T-helper 9 cell (primary cell): Measurements from ENCODE around the gene SEMA6A.

Experiments
- DNase-seq: peaks from one replicate; pipeline ENCODE4 v3.0.0-alpha.2; 2020

SEMA6A gene

GRCh38 chr5:116455061-116455460, 119.6 kb downstream of the SEMA6A start:
- DNase-seq = no peak

GRCh38 chr5:116454417-116454927, 120.2 kb downstream of the SEMA6A start:
- DNase-seq = no peak

GRCh38 chr5:116453988-116454411, 120.6 kb downstream of the SEMA6A start:
- no peak for DNase-seq

GRCh38 chr5:116452774-116453368, 121.8 kb downstream of the SEMA6A start:
- DNase-seq = no peak

GRCh38 chr5:116451905-116452450, 122.6 kb downstream of the SEMA6A start:
- no peak for DNase-seq

- no peak for DNase-seq
These were observed 123.6 kb downstream of the SEMA6A start for GRCh38 chr5:116451066-116451465.

GRCh38 chr5:116449458-116449857, 125.2 kb downstream of the SEMA6A start:
- no peak for DNase-seq

GRCh38 chr5:116448870-116449427, 125.7 kb downstream of the SEMA6A start:
- DNase-seq = no peak

GRCh38 chr5:116448450-116448849, 126.2 kb downstream of the SEMA6A start:
- DNase-seq = no peak

GRCh38 chr5:116446356-116447005, 128.1 kb downstream of the SEMA6A start:
- DNase-seq = no peak

- DNase-seq = no peak
These were observed 129.3 kb downstream of the SEMA6A start for GRCh38 chr5:116445311-116445710.

- no peak for DNase-seq
These were observed 130.0 kb downstream of the SEMA6A start for GRCh38 chr5:116444373-116445295.

GRCh38 chr5:116442931-116443551, 131.6 kb downstream of the SEMA6A start:
- no peak for DNase-seq

GRCh38 chr5:116442095-116442534, 132.5 kb downstream of the SEMA6A start:
- no peak for DNase-seq

- no peak for DNase-seq
These were observed 133.4 kb downstream of the SEMA6A start for GRCh38 chr5:116441223-116441622.

- DNase-seq = no peak
These were observed 134.1 kb downstream of the SEMA6A start for GRCh38 chr5:116440457-116441001.

- no peak for DNase-seq
These were observed 134.7 kb downstream of the SEMA6A start for GRCh38 chr5:116439905-116440304.

GRCh38 chr5:116438979-116439554, 135.6 kb downstream of the SEMA6A start:
- no peak for DNase-seq

- DNase-seq = no peak
These were observed 136.6 kb downstream of the SEMA6A start for GRCh38 chr5:116437922-116438578.

GRCh38 chr5:116437351-116437705, 137.3 kb downstream of the SEMA6A start:
- no peak for DNase-seq
